ENCODE results near the gene CIDEC. TPM values are rescaled to one million over a fixed set of nuclear protein-coding genes. Genes with fewer than 3 reads are reported as not detected.

CIDEC gene
- total RNA-seq, 4 donors from 2014 or later, result 0.78 to 2.4 (median 1.0) TPM

GRCh38 chr3:9831253-9831652, 48.8 kb downstream of the CIDEC start:
- Histone ChIP-seq H3K9me3 (no peaks in the 10 kb centered on the region), H3K27me3 (no peaks in the 10 kb centered on the region), H3K36me3 (peaks cover 33 to 92% (median 83%) of the 10 kb centered on the region in 4 donors), H3K4me3 (no peak overlapping the region), H3K27ac (replicated peaks in 1 of 4) (no peak overlapping the region), H3K4me1 (no peaks in the 10 kb centered on the region)
- no peak for DNase-seq (ENCODE audit: extremely low spot score)
- intact Hi-C loops (cut with DNase I), result no loop called here
- WGBS, result 94% methylated on average over 3 of the region's 3 CpGs
- TF ChIP-seq POLR2A (IDR thresholded peaks at IDR 0.05; ENCODE audit: low read depth), result no peak
- TF ChIP-seq POLR2AphosphoS5 (IDR thresholded peaks at IDR 0.05), result no peak
- no peak for TF ChIP-seq CTCF (IDR thresholded peaks at IDR 0.05)
- no peak for TF ChIP-seq EP300 (IDR thresholded peaks at IDR 0.05)

GRCh38 chr3:9828801-9829755, 51.0 kb downstream of the CIDEC start:
- H3K27me3 ChIP-seq, result no peaks in the 10 kb centered on the region
- no peaks in the 10 kb centered on the region for H3K9me3 ChIP-seq
- intact Hi-C loops (cut with DNase I), result no loop called here
- peaks cover 17 to 77% (median 61%) of the 10 kb centered on the region in 4 donors for H3K36me3 ChIP-seq
- H3K4me3 ChIP-seq, result no peak overlapping the region
- TF ChIP-seq POLR2AphosphoS5 (IDR thresholded peaks at IDR 0.05), result no peak
- TF ChIP-seq CTCF (IDR thresholded peaks at IDR 0.05), result no peak
- no peak for TF ChIP-seq EP300 (IDR thresholded peaks at IDR 0.05)
- TF ChIP-seq POLR2A (IDR thresholded peaks at IDR 0.05; ENCODE audit: low read depth), result no peak
- H3K4me1 ChIP-seq, result no peaks in the 10 kb centered on the region
- H3K27ac ChIP-seq (replicated peaks in 1 of 4), result no peak overlapping the region
- 95% methylated on average over 4 of the region's 17 CpGs for WGBS
- no peak for DNase-seq (ENCODE audit: extremely low spot score)

GRCh38 chr3:9826815-9827573, 53.1 kb downstream of the CIDEC start:
- Histone ChIP-seq H3K4me1 (no peaks in the 10 kb centered on the region), H3K27ac (replicated peaks in 1 of 4) (no peak overlapping the region), H3K36me3 (peaks cover 8 to 56% (median 42%) of the 10 kb centered on the region in 4 donors), H3K4me3 (no peak overlapping the region), H3K9me3 (no peaks in the 10 kb centered on the region), H3K27me3 (no peaks in the 10 kb centered on the region)
- intact Hi-C loops (cut with DNase I), result no loop called here
- no peak for DNase-seq (ENCODE audit: extremely low spot score)
- TF ChIP-seq CTCF (IDR thresholded peaks at IDR 0.05) (peak in 1 of 3 experiments; percentile 30), POLR2A (IDR thresholded peaks at IDR 0.05; ENCODE audit: low read depth) (no peak)
- WGBS, result 84% methylated on average over 19 of the region's 20 CpGs

GRCh38 chr3:9825451-9826040, 54.5 kb downstream of the CIDEC start:
- Histone ChIP-seq H3K27me3 (no peaks in the 10 kb centered on the region), H3K36me3 (peaks cover 8 to 45% (median 33%) of the 10 kb centered on the region in 4 donors), H3K4me1 (no peaks in the 10 kb centered on the region), H3K27ac (replicated peaks in 1 of 4) (no peak overlapping the region), H3K9me3 (no peaks in the 10 kb centered on the region), H3K4me3 (no peak overlapping the region)
- TF ChIP-seq EP300 (IDR thresholded peaks at IDR 0.05) (no peak), CTCF (IDR thresholded peaks at IDR 0.05) (no peak), POLR2AphosphoS5 (IDR thresholded peaks at IDR 0.05) (no peak), POLR2A (IDR thresholded peaks at IDR 0.05; ENCODE audit: low read depth) (no peak)
- DNase-seq (ENCODE audit: extremely low spot score), result no peak
- intact Hi-C loops (cut with DNase I), result no loop called here
- WGBS, result 72% methylated on average over 10 of the region's 14 CpGs

All from esophagus muscularis mucosa (tissue), 4 donors.